DND-41 (cell line): ENCODE data around the gene ARSI.

Source experiments
- ATAC-seq: fragments of 200-7000 bp; cut with Tn5 transposase; 3 replicates; pipeline ENCODE4 v1.9.1; 2021; ENCODE audit warnings: low read depth; ENCODE audit not compliant: insufficient read depth
- DNase-seq: peaks from one replicate; pipeline ENCODE4 v3.0.0-alpha.2; 2020
- H2AFZ ChIP-seq: 2 replicates; pipeline ENCODE4 v1.6.0; 2012; ENCODE audit warnings: low read depth, low read length
- H3K27ac ChIP-seq: 2 replicates; pipeline ENCODE4 v1.5.1; 2012; ENCODE audit warnings: low read length, inconsistent platforms
- H3K27me3 ChIP-seq: fragments of 200-600 bp; sonication (generic); 2 replicates; pipeline ENCODE4 v1.6.0; 2012; ENCODE audit warnings: low read length, mild to moderate bottlenecking, inconsistent platforms; ENCODE audit not compliant: insufficient read depth, poor library complexity
- H3K36me3 ChIP-seq: 2 replicates; pipeline ENCODE4 v1.5.1; 2012; ENCODE audit warnings: low read length, inconsistent platforms; ENCODE audit not compliant: insufficient read depth
- H3K4me1 ChIP-seq: 2 replicates; pipeline ENCODE4 v1.5.1; 2012; ENCODE audit warnings: mild to moderate bottlenecking, low read length; ENCODE audit not compliant: insufficient read depth
- H3K4me2 ChIP-seq: 2 replicates; pipeline ENCODE4 v1.6.0; 2012; ENCODE audit warnings: mild to moderate bottlenecking, moderate library complexity, low read length, inconsistent platforms; ENCODE audit not compliant: insufficient read depth
- H3K4me3 ChIP-seq, 2 experiments: fragments of 200-600 bp in 1 of 2; shearing (Covaris generic) in 1 of 2; 2 replicates each; pipeline ENCODE4 v1.5.1; 2012 to 2016; ENCODE audit warnings: inconsistent platforms in 2 of 2, low read length in 2 of 2, mild to moderate bottlenecking in 2 of 2, low read depth in 1 of 2, moderate library complexity in 1 of 2
- H3K79me2 ChIP-seq: 2 replicates; pipeline ENCODE4 v1.6.0; 2012; ENCODE audit warnings: low read length, inconsistent platforms; ENCODE audit not compliant: insufficient read depth
- H3K9ac ChIP-seq: 2 replicates; pipeline ENCODE4 v1.6.0; 2012; ENCODE audit warnings: low read depth, mild to moderate bottlenecking, inconsistent platforms, low read length, moderate library complexity
- H3K9me3 ChIP-seq: 2 replicates; pipeline ENCODE4 v1.5.1; 2012; ENCODE audit warnings: low read length, moderate library complexity, mild to moderate bottlenecking, inconsistent platforms; ENCODE audit not compliant: insufficient read depth, severe bottlenecking
- H4K20me1 ChIP-seq: 2 replicates; pipeline ENCODE4 v1.6.0; 2012; ENCODE audit warnings: low read length; ENCODE audit not compliant: insufficient read depth
- CTCF ChIP-seq: IDR thresholded peaks from 2 replicates; pipeline ENCODE4 v1.5.1; 2012; ENCODE audit warnings: borderline replicate concordance, low read length, moderate library complexity, mild to moderate bottlenecking; ENCODE audit not compliant: poor library complexity, severe bottlenecking; ENCODE audit errors: extremely low read depth
- EZH2 ChIP-seq: IDR thresholded peaks from 3 replicates; pipeline ENCODE4 v1.6.1; 2012; ENCODE audit warnings: borderline replicate concordance, low read depth, mild to moderate bottlenecking, moderate library complexity, low read length, inconsistent platforms; ENCODE audit not compliant: severe bottlenecking

The ARSI gene

DNA sequence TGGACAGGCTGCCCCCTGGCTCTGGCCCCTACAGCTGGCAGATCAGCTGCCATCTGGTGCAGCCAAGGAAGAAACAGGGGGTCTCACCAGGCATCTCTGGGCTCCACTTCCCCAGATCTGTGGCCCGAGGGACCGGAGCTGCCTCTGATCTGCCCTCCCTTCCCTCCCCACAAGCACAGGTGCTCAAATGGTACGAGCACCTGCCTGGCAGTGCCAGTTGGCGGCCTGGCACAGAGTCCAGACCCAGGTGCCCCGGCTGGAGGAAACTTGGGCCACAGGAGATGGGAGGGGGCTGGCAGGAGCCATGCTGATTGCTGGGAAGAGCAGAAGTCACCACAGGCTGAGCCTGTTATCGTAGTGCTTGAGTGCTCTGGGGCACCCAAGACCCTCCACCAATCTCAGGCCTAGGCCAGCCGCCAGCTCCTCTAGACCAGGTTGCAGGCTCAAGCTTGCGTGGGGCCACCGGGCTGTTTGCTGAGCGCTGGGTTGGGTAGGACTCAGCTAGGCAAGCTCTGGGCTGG is 8.1 kb downstream of the ARSI start:
- Histone ChIP-seq H3K4me1 (no peaks in the 10 kb centered on the region), H4K20me1 (peaks cover 3% of the 10 kb centered on the region; the same call in 1 of the 2 replicates), H3K4me2 (no peak overlapping the region), H3K27ac (no peak overlapping the region), H3K27me3 (no peaks in the 10 kb centered on the region), H3K79me2 (no peaks in the 10 kb centered on the region), H3K36me3 (no peaks in the 10 kb centered on the region), H3K4me3 (no peak overlapping the region), H2AFZ (no peak overlapping the region), H3K9ac (no peak overlapping the region), H3K9me3 (no peaks in the 10 kb centered on the region)
- DNase-seq (no peak), ATAC-seq (no peak)
- TF ChIP-seq EZH2: no peak
- TF ChIP-seq CTCF: no peak

GRCh38 chr5:150293091-150293941 is 9.4 kb downstream of the ARSI start:
- no peaks in the 10 kb centered on the region for H3K79me2 ChIP-seq
- ATAC-seq (no peak), DNase-seq (no peak)
- no peaks in the 10 kb centered on the region for H3K4me1 ChIP-seq
- H2AFZ ChIP-seq: no peak overlapping the region
- H3K4me3 ChIP-seq: no peak overlapping the region
- H3K9ac ChIP-seq: no peak overlapping the region
- no peak overlapping the region for H3K4me2 ChIP-seq
- peaks cover 3% of the 10 kb centered on the region; the same call in 1 of the 2 replicates for H4K20me1 ChIP-seq
- no peaks in the 10 kb centered on the region for H3K27me3 ChIP-seq
- H3K36me3 ChIP-seq: no peaks in the 10 kb centered on the region
- no peaks in the 10 kb centered on the region for H3K9me3 ChIP-seq
- TF ChIP-seq CTCF: no peak
- no peak overlapping the region for H3K27ac ChIP-seq

- H3K27ac ChIP-seq: no peak overlapping the region
Measured at GRCh38 chr5:150291388-150292385, 11.0 kb downstream of the ARSI start.

More at GRCh38 chr5:150291388-150292385, 11.0 kb downstream of the ARSI start:
- no peak for TF ChIP-seq EZH2
- TF ChIP-seq CTCF: no peak
- Histone ChIP-seq H2AFZ (no peak overlapping the region), H3K9me3 (no peaks in the 10 kb centered on the region), H3K4me1 (no peaks in the 10 kb centered on the region), H3K36me3 (no peaks in the 10 kb centered on the region), H3K27me3 (no peaks in the 10 kb centered on the region), H3K4me2 (no peak overlapping the region), H4K20me1 (peaks cover 3% of the 10 kb centered on the region; the same call in 1 of the 2 replicates), H3K4me3 (no peak overlapping the region), H3K9ac (no peak overlapping the region), H3K79me2 (no peaks in the 10 kb centered on the region)
- no peak for ATAC-seq
- DNase-seq: no peak
